ENCODE measurements around the gene ZC3H10.
A peak's percentile ranks its signal among the peaks of the same experiment; 100 is the strongest.
"Not testable (repeated sequence)": the region's sequence is repeated elsewhere in the genome, so short reads cannot be mapped to it uniquely, and the experiment has no call there.

The ZC3H10 gene

DNA sequence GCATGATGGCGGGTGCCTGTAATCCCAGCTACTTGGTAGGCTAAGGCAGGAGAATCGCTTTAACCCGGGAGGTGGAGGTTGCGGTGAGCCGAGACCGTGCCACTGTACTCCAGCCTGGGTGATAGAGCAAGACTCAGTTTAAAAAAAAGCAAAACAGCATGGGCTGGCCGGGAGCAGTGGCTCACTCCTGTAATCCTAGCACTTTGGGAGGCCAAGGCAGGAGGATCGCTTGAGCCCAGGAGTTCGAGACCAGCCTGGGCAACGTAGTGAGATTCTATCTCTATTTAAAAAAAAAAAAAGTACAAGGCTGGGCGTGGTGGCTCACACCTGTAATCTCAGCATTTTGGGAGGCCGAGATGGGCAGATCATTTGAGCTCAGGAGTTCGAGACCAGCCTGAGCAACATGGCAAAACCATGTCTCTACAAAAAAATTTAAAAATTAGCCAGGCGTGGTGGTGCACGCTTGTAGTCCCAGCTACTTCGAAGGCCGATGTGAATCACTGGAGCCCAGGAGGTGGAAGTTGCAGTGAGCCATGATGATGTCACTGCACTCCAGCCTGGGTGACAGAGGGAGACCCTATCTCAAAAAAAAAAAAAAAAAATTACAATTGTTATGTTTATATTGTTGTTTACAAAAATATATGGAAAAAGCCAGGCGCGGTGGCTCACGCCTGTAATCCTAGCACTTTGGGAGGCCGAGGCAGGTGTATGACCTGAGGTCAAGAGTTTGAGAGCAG, 38.6 kb downstream of the ZC3H10 start:
- not testable (repeated sequence) for DNase-seq

GRCh38 chr12:56157201-56158028, 39.3 kb downstream of the ZC3H10 start:
- peak; percentile 69 for DNase-seq

- peak; percentile 93 for DNase-seq
Measured at GRCh38 chr12:56158029-56158925, 40.2 kb downstream of the ZC3H10 start, which contains the start of gene MYL6. MYL6 (plus strand) TSS chr12:56158359; CDS start chr12:56158402, 43 bp downstream.

- no peak for DNase-seq
Measured at GRCh38 chr12:56158926-56159461, 40.9 kb downstream of the ZC3H10 start.

DNA sequence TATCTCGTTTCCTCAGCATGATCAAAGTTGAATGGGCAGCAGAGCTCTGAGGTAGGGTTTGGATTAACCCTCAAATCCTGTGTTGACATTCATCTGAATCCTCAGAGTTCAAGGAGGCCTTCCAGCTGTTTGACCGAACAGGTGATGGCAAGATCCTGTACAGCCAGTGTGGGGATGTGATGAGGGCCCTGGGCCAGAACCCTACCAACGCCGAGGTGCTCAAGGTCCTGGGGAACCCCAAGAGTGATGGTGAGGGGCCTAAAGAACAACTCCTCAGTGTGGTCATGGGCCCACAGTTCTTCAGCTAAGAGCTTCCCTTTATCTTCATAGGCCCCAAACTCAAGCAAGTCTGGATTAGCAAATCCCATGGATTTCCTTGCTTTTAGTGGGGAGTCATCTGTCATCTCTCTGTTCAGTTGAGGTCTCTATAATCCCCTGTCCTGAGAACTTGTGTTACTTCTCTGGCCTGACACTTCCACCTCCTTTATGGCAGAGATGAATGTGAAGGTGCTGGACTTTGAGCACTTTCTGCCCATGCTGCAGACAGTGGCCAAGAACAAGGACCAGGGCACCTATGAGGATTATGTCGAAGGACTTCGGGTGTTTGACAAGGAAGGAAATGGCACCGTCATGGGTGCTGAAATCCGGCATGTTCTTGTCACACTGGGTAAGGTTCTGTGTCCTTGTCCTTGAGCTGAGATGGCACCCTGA, 41.6 kb downstream of the ZC3H10 start:
- no peak for DNase-seq

- no peak for DNase-seq
Measured at GRCh38 chr12:56160193-56160763, 42.2 kb downstream of the ZC3H10 start.

DNA sequence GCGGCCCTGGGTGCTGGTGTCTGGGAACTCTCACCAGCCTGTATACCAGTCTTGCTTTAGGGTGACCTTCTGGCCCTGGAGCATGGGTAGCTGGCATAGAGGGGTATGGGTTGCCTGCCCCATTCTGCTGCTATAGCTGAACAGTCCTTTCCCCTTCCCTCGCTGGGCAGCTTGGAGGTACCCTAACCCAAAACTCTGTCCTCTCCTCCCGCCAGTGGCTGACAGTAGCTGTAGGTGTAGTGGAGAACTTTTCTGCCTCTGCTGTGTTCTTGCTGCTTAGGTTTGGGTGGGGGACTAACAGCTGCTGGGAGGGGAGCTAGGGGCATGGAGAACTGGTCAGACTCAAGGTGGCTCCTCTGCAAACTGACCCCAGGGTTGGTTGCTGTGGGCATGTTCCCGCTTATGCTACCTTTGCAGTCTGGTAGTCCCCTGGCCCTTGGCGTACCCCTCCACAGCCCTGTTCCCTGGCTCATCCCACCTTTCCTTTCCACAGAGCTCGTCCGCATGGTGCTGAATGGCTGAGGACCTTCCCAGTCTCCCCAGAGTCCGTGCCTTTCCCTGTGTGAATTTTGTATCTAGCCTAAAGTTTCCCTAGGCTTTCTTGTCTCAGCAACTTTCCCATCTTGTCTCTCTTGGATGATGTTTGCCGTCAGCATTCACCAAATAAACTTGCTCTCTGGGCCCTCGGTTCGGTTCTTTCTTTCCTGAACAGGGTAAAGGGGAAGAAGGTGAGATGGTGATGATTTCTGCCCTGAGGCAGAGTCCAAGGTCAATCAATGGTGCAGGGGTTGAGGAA, 43.0 kb downstream of the ZC3H10 start:
- DNase-seq, result no peak

DNA sequence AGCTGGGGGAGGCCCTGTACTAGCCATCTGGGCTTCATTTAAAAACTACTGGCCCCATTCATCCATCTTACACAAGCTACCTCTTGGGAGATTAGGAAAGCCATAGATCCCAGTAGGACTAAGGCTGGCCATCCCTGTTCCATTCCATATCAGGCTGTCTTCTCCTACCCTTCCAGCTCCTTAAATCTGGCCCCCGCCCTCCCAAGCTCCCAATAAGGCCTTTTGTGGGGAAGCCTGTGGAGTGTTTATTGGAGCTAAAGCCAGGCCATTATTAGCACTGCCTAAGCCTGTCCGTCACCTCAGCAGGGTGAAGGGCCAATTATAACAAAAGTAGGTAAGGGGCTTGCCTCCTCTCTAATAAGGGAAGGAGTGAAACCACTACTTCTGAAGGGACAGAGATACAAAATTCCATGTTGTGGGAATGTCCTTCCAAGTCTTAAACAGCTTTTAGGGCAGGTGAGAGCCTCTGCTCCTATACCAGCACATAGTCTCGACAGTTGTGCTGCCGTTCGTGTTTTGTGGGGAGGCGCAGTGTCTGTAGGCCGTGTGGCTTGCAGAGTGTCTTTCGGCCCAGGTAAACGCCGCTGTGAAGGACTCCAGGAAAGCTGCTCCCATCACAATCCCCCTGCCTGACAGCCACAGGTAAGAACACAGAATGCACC, 43.8 kb downstream of the ZC3H10 start:
- no peak for DNase-seq

GRCh38 chr12:56162468-56163290, 44.6 kb downstream of the ZC3H10 start:
- no peak for DNase-seq

- DNase-seq, result no peak
Measured at GRCh38 chr12:56163533-56164344, 45.7 kb downstream of the ZC3H10 start.

DNA sequence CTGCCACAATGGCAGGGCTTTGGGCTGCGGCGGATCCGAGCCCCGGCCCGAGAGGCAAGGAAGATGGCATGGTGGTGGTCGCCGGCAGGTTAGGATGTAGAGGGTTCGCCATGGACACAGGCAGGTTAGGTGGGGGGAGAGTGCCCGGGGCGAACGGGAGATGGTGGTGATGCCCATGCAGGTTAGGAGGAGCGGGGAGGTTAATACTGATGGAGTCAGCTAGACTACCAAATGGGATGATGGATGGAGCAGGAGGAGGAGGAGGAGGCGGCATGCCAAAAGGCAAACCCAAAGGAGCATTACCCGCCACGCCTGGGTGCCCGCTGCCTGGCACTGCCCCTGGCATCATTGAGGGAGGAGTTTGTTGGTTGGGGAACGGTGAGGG, 46.3 kb downstream of the ZC3H10 start:
- no peak for DNase-seq

DNA sequence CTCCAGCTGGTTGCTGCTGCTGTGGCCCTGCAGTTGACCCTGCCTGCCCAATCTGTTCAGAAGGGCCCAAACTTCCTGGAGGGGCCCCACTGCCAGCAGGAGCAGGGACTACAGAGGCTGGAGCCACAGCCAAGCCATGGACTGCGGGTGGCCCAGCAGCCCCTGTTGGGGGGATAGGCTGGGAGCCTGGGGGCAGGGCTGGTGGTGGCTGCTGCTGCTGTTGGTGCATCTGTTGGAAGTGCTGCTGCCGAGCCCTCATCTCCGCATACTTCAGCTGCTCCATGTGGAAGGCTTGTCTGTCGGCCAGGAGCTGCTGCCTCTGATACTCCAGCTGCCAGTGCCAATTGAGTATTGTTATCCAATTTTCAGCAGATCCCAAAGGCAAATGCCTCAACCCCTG, 47.3 kb downstream of the ZC3H10 start:
- no peak for DNase-seq

DNA sequence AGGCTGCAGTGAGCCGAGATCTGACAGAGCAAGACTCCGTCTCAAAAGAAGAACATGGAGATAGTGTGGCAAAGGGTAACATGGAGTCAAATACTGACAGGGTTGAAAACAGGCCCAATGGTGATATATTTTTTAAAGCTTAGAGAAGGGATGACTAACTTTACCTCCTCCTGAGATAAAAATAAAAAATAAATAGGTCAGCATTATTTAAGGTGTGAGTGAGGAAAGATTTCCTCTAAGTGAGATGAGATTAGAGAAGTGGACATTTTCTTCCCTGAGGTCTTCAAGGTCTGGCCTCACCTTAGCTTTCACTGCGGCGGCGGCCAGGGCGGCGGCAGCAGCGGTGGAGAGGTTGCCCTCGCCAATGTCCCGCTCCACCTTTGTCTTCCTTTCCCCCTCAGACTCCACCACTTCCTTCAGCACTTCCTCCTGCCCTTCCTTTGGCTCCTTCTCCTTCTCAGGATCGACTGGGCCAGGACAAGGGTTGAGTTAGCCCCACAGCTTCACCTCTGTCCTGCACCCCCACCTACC, 51.2 kb downstream of the ZC3H10 start:
- no peak for DNase-seq

DNA sequence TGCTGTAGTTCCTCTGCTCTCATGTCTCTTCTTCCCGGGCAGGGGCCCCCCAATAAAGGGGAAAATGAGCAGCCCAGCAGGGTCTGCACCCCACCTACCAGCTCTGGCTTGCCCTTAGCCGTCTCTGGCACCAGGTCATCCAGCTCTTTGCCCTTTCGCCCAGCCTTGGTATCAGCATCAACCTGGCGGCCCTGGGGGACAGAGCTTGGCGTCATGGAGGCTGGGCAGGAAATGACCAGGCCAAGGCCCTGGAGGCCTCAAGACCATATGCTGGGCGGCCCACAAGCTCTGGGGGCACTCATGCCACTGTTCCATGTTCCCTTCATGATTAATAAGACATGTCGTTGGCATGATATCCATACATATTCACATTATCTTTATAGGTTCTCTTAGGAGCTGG, 54.8 kb downstream of the ZC3H10 start:
- DNase-seq, result no peak

All from NCI-H1092 (cell line).